Spleen (tissue), 11 donors: ENCODE data around the gene THSD7A. TPM values are rescaled to one million over a fixed set of nuclear protein-coding genes. Genes with fewer than 3 reads are reported as not detected.

Source experiments
- DNase-seq: peaks from one replicate; pipeline ENCODE4 v3.0.0-alpha.2; 2020
- H3K27ac ChIP-seq, 8 donors: fragments of 200-600 bp; sonication (generic) in 7 of 8; 1 replicate in 4 of 8; 2 replicates in 4 of 8; pipeline versions ENCODE4 v1.5.0 to v1.8.0; 2016 to 2021; ENCODE audit warnings: inconsistent platforms in 4 of 8, mild to moderate bottlenecking in 4 of 8, moderate library complexity in 1 of 8
- H3K27me3 ChIP-seq, 7 donors: fragments of 200-600 bp; sonication (generic) in 6 of 7; replicated peaks in 1 of 7; 1 replicate in 4 of 7; 2 replicates in 3 of 7; pipeline versions ENCODE4 v1.5.0 to v1.8.0; 2016 to 2021; ENCODE audit warnings: inconsistent platforms in 3 of 7, mild to moderate bottlenecking in 1 of 7
- H3K36me3 ChIP-seq, 6 donors: fragments of 200-600 bp; sonication (generic) in 5 of 6; 1 replicate in 4 of 6; 2 replicates in 2 of 6; pipeline versions ENCODE4 v1.5.0 to v1.8.0; 2016 to 2021; ENCODE audit warnings: inconsistent platforms in 2 of 6
- H3K4me1 ChIP-seq, 6 donors: fragments of 200-600 bp; sonication (generic) in 5 of 6; 1 replicate in 3 of 6; 2 replicates in 3 of 6; pipeline versions ENCODE4 v1.5.0 to v1.8.0; 2016 to 2021; ENCODE audit warnings: inconsistent platforms in 3 of 6
- H3K4me3 ChIP-seq, 8 donors: fragments of 200-600 bp; sonication (generic) in 7 of 8; 1 replicate in 4 of 8; 2 replicates in 4 of 8; pipeline versions ENCODE4 v1.5.0 to v1.8.0; 2016 to 2021; ENCODE audit warnings: inconsistent platforms in 4 of 8, mild to moderate bottlenecking in 4 of 8, moderate library complexity in 2 of 8
- H3K9me3 ChIP-seq, 8 donors: fragments of 200-600 bp; sonication (generic) in 7 of 8; 1 replicate in 4 of 8; 2 replicates in 4 of 8; pipeline versions ENCODE4 v1.5.0 to v1.8.0; 2016 to 2021; ENCODE audit warnings: inconsistent platforms in 4 of 8
- POLR2A ChIP-seq, 3 donors: fragments of 450-650 bp; IDR thresholded peaks; one replicate each; pipeline ENCODE4 v1.5.1; 2017; ENCODE audit warnings: antibody characterized with exemption in 3 of 3, mild to moderate bottlenecking in 1 of 3
- POLR2AphosphoS5 ChIP-seq, 3 donors: sonication (generic); formaldehyde crosslinking; IDR thresholded peaks; one replicate each; pipeline ENCODE4 v1.5.1; 2017; ENCODE audit warnings: antibody characterized with exemption in 3 of 3
- WGBS, 5 donors: extraction: QIAGEN DNeasy Blood & Tissue Kit in 3 of 5; methylation state at CpG; one replicate each; pipeline versions ENCODE4 v1.1.5 to v1.1.7; 2013 to 2018; 5-methylcytosine and 5-hydroxymethylcytosine counted together
- intact Hi-C: fragments of 100-400 bp; cut with DNase I; formaldehyde crosslinking; loops from one replicate; pipeline ENCODE4 v1.15.0; 2023; ENCODE audit warnings: low total_unique reads
- polyA plus RNA-seq, 3 donors: library from polyadenylated mRNA; stranded (reverse); fragments of 200-250 nt; gene quantifications; one replicate each; pipeline ENCODE4 v1.2.1, GENCODE V29; 2013
- total RNA-seq, 7 donors: library from RNA; depleted of rRNA in 3 of 7; stranded (reverse); fragments of >200 nt in 3 of 7; fragmentation: NEBNext Ultra II Directional in 4 of 7; extraction: Animal tissue kit (Norgen Biotek cat#: 25700) in 4 of 7; gene quantifications; one replicate each; pipeline versions ENCODE4 v1.1.0 to v1.2.1, GENCODE V29; 2016 to 2021
- TF ChIP-seq, protein P1 (sequence below), 11 experiments: fragments of 200-600 bp in 7 of 11; fragments of 450-650 bp in 4 of 11; sonication (generic) in 4 of 11; IDR thresholded peaks in 8 of 11; conservative IDR thresholded peaks in 3 of 11; 1 replicate in 7 of 11; 2 replicates in 4 of 11; pipeline versions ENCODE4 v1.4.0 to v1.8.0; 2016 to 2021; ENCODE audit warnings: antibody characterized with exemption in 11 of 11, inconsistent platforms in 4 of 11, mild to moderate bottlenecking in 1 of 11
- donor health status: healthy with polysubstance abuse.
- donor health status: DM: no; HTN: no; CAD: no; lungs with moderate emphysema.
- donor health status: DM: no; HTN: no; CAD: no.
- donor health status: Bipolar disorder and iron deficiency.
- donor health status: healthy.
- donor health status: DM: no; HTN: no; CAD: no.
- donor health status: DM: yes; HTN: yes; CAD: no.

THSD7A gene
- total and polyA plus RNA-seq, 10 donors = 0.29 to 8.7 (median 4.2) TPM

DNA sequence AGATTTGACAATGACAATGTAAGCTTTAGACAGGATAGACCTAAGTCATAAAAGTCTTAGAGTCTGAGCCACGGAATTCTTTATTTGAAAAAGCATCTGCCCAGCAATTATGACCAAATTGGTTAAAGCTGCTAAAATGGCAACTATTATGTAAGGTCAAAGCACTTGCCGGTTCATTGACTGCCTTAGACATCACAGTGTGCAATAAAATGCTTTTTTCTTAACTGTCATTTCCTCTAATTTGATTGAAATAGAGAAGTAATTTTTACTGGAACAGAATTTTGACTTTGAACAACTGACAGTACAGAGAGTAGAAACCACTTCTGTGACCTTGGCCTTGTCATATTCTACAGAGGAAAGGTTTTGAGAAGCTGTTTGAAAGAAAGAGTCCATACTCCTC, 142.9 kb downstream of the THSD7A start:
- 22 to 32% (median 30%) methylated on average over 2 of the region's 2 CpGs for WGBS, 5 donors
- intact Hi-C loops = no loop called here
- TF ChIP-seq POLR2AphosphoS5 (IDR thresholded peaks at IDR 0.05) (no peak), POLR2A (IDR thresholded peaks at IDR 0.05) (no peak)
- TF ChIP-seq, protein P1, sequence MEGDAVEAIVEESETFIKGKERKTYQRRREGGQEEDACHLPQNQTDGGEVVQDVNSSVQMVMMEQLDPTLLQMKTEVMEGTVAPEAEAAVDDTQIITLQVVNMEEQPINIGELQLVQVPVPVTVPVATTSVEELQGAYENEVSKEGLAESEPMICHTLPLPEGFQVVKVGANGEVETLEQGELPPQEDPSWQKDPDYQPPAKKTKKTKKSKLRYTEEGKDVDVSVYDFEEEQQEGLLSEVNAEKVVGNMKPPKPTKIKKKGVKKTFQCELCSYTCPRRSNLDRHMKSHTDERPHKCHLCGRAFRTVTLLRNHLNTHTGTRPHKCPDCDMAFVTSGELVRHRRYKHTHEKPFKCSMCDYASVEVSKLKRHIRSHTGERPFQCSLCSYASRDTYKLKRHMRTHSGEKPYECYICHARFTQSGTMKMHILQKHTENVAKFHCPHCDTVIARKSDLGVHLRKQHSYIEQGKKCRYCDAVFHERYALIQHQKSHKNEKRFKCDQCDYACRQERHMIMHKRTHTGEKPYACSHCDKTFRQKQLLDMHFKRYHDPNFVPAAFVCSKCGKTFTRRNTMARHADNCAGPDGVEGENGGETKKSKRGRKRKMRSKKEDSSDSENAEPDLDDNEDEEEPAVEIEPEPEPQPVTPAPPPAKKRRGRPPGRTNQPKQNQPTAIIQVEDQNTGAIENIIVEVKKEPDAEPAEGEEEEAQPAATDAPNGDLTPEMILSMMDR (IDR thresholded peaks at IDR 0.05 in 8 of 11, conservative IDR thresholded peaks at IDR 0.05 in 3 of 11) = no peak

DNA sequence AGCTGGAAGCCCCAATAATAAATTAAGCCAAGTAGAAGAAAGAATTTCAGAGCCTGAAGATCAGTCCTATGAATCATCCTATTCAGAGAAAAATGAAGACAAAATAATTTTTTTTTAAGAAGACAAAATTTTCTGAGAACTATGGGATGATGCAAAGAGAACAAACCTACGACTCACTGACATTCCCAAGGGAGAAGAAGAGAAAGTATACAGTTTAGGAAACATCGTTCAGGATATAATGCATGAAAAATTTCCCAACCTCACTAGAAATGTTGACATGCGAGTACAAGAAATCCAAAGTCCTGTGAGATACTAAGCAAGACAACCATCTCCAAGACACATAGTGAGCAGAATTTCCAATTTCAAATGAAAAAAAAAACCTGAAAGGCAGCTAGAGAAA, 150.5 kb downstream of the THSD7A start:
- intact Hi-C loops = no loop called here

More for the DNA sequence above, 142.9 kb downstream of the THSD7A start:
- H3K9me3 ChIP-seq = peaks cover 0 to 27% (median 9%) of the 10 kb centered on the region in 8 donors
- H3K27me3 ChIP-seq = no peaks in the 10 kb centered on the region
- no peaks in the 10 kb centered on the region for H3K4me1 ChIP-seq
- no peak overlapping the region for H3K27ac ChIP-seq
- H3K36me3 ChIP-seq = no peaks in the 10 kb centered on the region
- no peak overlapping the region for H3K4me3 ChIP-seq
- no peak for DNase-seq

DNA sequence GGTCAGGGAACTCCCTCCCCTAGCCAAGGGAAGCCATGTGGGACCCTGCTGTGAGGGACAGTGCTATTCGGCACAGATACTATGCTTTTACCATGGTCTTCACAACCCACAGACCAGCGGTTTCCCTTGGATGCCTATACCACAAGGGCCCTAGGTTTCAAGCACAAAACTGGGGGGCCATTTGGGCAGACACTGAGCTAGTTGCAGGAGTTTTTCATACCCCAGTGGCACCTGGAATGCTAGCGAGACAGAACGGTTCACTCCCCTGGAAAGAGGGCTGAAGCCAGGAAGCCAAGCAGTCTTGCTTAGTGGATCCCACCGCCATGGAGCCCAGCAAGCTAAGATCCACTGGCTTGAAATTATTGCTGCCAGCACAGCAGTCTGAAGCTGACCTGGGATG, 156.8 kb downstream of the THSD7A start:
- TF ChIP-seq POLR2A (IDR thresholded peaks at IDR 0.05) (no peak), POLR2AphosphoS5 (IDR thresholded peaks at IDR 0.05) (no peak)
- TF ChIP-seq, protein P1 (IDR thresholded peaks at IDR 0.05 in 8 of 11, conservative IDR thresholded peaks at IDR 0.05 in 3 of 11) = no peak
- 90 to 93% (median 91%) methylated on average over 4 to 5 of the region's 5 CpGs for WGBS, 5 donors
- intact Hi-C loops = no loop called here
- Histone ChIP-seq H3K9me3 (peaks cover 0 to 48% (median 37%) of the 10 kb centered on the region in 8 donors), H3K27me3 (no peaks in the 10 kb centered on the region), H3K4me1 (no peaks in the 10 kb centered on the region), H3K4me3 (no peak overlapping the region), H3K36me3 (no peaks in the 10 kb centered on the region), H3K27ac (no peak overlapping the region)
- DNase-seq = no peak

More for the DNA sequence above, 150.5 kb downstream of the THSD7A start:
- peaks cover 0 to 89% (median 54%) of the 10 kb centered on the region in 8 donors for H3K9me3 ChIP-seq
- no peak for DNase-seq
- no peak for TF ChIP-seq POLR2AphosphoS5 (IDR thresholded peaks at IDR 0.05)
- TF ChIP-seq, protein P1 (IDR thresholded peaks at IDR 0.05 in 8 of 11, conservative IDR thresholded peaks at IDR 0.05 in 3 of 11) = no peak
- no peak for TF ChIP-seq POLR2A (IDR thresholded peaks at IDR 0.05)
- no peaks in the 10 kb centered on the region for H3K4me1 ChIP-seq
- H3K27me3 ChIP-seq = no peaks in the 10 kb centered on the region
- H3K27ac ChIP-seq = no peak overlapping the region
- H3K4me3 ChIP-seq = no peak overlapping the region
- H3K36me3 ChIP-seq = no peaks in the 10 kb centered on the region
- 73 to 89% (median 85%) methylated on average over 3 of the region's 3 CpGs for WGBS, 5 donors

DNA sequence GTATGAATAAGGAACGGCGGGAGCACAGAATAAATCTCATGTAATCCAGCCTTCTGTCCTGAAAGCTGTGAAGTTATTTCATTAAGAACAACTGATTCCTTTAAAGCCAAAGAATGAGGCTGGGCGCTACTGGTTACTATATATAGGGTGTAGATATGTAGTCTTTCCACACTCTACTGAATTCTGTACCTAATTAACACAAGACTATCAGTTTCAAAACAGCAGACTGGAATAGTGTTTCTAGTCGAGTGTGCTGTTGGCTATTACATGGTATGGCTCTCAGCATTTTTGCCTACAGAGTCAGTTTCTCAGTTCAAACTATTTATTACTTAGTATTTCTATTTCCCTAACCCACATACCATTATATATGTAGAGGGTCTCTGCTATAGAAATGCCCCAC, 163.3 kb downstream of the THSD7A start:
- Histone ChIP-seq H3K9me3 (no peaks in the 10 kb centered on the region), H3K36me3 (no peaks in the 10 kb centered on the region), H3K27ac (no peak overlapping the region), H3K4me1 (no peaks in the 10 kb centered on the region), H3K27me3 (no peaks in the 10 kb centered on the region), H3K4me3 (no peak overlapping the region)
- DNase-seq = no peak
- intact Hi-C loops = no loop called here
- WGBS, 5 donors = 67 to 91% (median 75%) methylated on average over 4 of the region's 4 CpGs
- TF ChIP-seq, protein P1 (IDR thresholded peaks at IDR 0.05 in 8 of 11, conservative IDR thresholded peaks at IDR 0.05 in 3 of 11) = no peak
- no peak for TF ChIP-seq POLR2A (IDR thresholded peaks at IDR 0.05)
- no peak for TF ChIP-seq POLR2AphosphoS5 (IDR thresholded peaks at IDR 0.05)
